Mammary epithelial cell (primary cell): ENCODE measurements around the gene TMPRSS13.

Source experiments
- CTCF ChIP-seq, 2 donors: IDR thresholded peaks in 1 of 2; conservative IDR thresholded peaks in 1 of 2; 2 replicates each; pipeline ENCODE4 v1.5.1; 2011 to 2012; ENCODE audit warnings: inconsistent platforms in 2 of 2, low read length in 2 of 2, mild to moderate bottlenecking in 2 of 2, control low read depth in 1 of 2, low read depth in 1 of 2; ENCODE audit not compliant: insufficient read depth in 1 of 2; ENCODE audit errors: extremely low read depth in 1 of 2
- EZH2 ChIP-seq: IDR thresholded peaks from 2 replicates; pipeline ENCODE4 v1.6.1; 2012; ENCODE audit warnings: low read length, inconsistent platforms, borderline replicate concordance

- TF ChIP-seq CTCF (conservative IDR thresholded peaks at IDR 0.05 in 1 of 2, IDR thresholded peaks at IDR 0.05 in 1 of 2; ENCODE audit: extremely low read depth in 1 of 2, insufficient read depth in 1 of 2, low read depth in 1 of 2, low read length in 2 of 2) (no peak), EZH2 (no peak)
Measured at GRCh38 chr11:117871784-117872183, 57.4 kb downstream of the TMPRSS13 start.
